ENCODE results near the gene SLC29A3.

- TF ChIP-seq CREM (IDR thresholded peaks at IDR 0.05; ENCODE audit: low read depth) (no peak), SRF (IDR thresholded peaks at IDR 0.05; ENCODE audit: low read depth in 2 of 2, low read length in 2 of 2) (no peak), POLR2AphosphoS5 (IDR thresholded peaks at IDR 0.05; ENCODE audit: low read length) (no peak)
Observed at GRCh38 chr10:71368176-71368575, 49.1 kb downstream of the SLC29A3 start.

Data from GM12878 (cell line).